HG02759 (cell line): ENCODE results near the gene YPEL5.
A peak's percentile ranks its signal among the peaks of the same experiment; 100 is the strongest.
"Not testable (repeated sequence)": the region's sequence is repeated elsewhere in the genome, so short reads cannot be mapped to it uniquely, and the experiment has no call there.

ENCODE experiments used
- ATAC-seq: cut with Tn5 transposase; IDR thresholded peaks from one replicate; pipeline ENCODE4 v1.9.1; 2021; ENCODE audit warnings: mild to moderate bottlenecking, moderate library complexity; ENCODE audit not compliant: unreplicated experiment

The YPEL5 gene

DNA sequence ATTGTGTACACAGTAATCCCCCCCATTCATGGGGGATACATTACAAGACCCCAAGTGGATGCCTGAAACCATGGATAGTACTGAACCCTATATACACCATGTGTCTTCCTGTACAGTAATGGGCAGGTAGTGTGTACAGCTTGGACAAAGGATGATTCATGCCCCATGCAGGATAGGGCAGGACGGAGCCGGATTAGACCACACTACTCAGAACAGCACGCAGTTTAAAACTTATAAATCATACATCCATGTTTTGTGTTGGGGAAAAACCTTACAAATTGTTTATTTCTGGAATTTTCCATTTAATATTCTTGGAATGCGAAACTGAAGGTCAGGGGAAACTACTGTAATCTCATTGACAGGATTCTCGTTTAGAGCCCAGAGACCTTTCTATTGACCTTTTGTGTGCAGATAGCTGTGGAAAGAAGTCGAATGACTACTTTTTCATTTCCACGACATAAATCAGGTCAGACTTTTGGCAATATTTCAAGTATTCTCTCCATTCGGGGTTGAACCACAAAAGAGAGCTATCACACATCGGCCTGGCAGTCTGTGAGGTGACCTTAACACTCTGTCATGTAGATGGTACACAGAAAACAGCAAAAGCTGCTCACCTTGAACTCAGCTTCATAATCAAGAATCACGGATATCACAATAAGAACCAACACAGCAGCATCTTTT lies 9.9 kb upstream of the YPEL5 start:
- no peak for ATAC-seq

DNA sequence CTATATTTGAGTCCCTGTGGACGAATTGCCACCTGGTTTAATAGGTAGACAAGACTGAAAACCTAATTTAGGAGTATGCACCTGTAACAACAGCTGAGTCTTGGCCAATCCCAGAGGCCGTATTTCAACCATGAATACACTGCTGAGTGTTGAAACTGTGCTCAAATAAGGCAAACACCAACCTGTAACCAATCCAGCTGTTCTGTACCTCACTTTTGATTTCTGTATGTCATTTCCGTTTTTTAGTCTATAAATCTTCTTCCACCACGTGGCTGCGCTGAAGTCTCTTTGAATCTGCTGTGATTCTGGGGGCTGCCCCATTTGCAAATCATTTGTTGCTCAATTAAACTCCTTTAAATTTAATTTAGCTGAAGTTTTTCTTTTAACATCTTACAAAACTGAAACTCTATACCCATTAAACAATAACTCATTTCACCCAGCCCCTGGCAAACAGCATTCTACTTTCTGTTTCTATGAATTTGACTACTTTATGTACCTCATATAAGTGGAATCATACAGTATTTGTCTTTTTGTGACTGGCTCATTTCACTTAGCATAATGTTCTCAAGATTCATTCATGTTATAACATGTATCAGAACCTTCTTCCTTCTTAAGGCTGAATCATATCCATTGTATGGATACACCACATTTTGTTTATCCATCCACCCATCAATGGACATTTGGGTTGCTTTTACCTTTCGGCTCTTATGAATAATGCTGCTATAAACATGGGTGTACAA lies 7.5 kb upstream of the YPEL5 start:
- ATAC-seq: peak; percentile 79

DNA sequence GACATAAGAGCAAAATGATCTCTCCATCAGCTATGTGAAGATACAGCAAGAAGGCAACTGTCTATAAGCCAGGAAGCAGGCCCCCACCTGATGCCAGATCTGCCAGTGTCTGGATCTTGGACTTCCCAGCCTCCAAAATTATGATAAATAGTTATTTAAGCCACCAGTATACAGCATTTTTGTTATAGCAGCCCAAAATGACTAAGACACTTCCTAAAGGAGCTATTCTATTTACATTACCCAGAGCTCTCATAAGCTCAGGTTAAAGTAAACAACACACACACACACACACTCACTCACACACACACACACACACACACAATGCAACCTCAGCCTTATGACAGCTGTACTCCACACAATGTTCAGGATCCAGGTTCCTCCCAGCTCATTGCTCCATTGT lies 5.7 kb upstream of the YPEL5 start:
- no peak for ATAC-seq

DNA sequence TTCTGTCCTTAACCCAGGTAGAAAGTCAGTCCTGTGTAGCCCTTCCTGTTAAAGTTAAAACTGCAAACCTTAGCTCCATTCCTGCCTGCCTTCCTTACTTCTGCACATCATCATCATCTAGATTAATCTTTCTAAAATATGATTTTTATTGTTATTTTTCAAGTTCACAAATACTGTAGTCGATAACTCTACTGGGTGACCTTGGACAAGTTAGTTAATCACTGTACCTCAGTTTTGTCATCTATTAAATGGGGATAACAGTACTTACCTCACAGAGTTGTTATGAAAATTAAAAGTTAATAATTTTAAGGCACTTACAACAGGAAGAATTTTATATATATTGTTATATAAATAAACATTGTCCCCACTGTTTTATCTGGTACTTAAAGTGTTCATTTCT lies 2.5 kb upstream of the YPEL5 start:
- no peak for ATAC-seq

DNA sequence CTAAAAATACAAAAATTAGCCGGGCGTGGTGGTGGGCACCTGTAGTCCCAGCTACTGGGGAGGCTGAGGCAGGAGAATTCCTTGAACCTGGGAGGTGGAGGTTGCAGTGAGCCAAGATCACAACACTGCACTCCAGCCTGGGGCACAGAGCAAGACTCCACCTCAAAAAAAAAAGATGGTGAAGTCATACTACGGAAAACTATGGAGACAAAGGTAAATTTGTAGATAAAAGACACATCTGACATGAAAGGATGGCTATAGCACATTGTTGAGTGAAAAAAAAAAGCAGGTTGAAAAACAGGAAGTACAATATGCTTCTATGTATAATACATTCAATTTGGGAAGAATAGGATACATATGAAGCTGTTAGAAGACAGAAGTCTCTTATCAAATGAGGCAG lies 1.9 kb upstream of the YPEL5 start:
- ATAC-seq: not testable (repeated sequence)

DNA sequence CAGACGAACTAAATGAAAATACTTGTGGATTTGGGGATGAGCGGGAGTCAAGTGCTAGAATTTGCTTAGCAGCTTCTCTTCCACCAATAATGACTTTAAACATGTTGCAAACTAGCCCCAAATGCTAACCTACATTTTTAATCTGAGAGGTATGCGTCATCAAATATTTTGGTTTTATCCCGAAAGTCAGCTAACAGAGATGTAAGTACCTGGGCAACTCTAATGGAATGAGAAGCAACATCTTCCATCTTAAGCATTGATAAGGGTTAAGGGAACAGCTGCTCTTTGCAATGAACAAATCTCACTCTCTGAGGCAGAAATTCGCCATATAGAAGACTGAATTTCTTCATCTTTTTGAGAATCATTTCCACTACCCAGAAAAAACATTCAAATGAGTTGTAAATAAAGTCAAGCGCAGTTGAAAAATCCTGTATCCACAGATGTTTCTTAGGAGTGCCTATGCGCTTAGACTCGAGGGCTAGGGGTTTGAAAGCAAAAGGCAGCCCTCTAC lies 926 bp upstream of the YPEL5 start:
- ATAC-seq: no peak

DNA sequence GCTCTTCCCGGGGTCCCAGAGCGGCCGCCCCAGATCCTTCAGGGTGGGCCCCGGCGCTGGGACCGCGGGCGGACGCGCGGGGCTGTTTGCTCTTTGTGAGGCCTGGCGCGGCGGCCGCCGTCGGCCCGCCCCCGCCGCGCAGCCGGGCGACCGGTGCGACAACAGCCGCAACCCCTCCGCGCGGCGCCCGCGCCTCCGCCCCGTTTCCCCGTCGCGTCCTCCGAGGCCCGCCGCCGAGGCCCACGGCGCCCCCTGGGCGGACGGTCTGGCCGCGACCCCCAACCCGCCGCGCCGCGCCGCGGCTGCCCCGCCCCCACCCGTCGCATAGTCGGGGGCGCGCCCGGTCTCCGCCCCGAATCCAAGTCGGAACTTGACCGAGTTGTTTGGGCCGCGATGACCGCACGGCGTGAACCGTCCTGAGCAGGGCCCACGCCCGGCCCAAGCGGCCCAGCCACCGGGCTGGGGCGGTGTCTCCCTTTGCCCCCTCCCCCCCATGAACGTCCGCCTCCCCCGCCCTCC lies 448 bp downstream of the YPEL5 start:
- peak; percentile 7 for ATAC-seq

DNA sequence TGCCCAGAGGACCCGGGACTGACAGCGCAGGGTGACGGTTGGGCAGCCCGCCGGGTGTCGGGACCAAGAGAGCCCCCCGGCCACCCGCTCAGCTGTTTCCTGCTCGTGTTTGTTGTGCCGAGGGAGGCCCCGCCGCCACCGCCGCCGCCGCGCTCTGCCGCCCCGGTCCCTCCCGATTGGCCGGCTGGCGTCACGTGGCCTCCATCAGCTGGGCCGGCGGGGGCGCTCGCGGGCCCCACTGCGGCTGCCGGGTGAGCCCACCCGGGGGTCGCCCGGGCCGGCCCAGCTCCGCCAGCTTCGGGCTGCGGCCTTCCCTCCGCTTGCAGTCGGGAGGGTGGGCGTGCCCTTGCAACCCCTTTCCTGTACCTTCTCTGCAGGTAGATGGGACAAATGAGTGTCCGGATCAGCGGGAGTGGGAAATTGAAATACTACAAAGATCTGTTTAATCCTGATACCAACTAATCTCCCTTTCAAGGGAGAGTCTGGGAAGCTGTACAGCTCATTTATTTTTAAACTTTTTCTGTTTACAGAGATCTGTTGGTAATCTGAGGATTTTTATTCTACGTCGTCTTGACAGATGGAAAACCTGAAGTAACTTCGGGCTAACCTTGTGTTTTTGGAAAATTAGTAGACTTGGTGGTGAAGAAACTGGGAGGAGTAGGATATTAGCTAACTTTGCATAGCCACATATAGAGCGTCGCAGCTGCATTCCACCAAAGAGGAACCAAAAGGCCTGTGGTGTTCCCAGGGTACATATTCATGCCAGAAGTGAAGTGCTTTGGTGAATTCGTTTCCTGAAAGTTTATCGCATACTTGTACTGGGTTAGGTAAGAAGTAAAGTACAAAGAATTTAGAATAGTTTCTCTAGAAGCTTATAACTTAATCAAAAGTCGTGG lies 1.2 kb downstream of the YPEL5 start:
- ATAC-seq: peak; percentile 26

DNA sequence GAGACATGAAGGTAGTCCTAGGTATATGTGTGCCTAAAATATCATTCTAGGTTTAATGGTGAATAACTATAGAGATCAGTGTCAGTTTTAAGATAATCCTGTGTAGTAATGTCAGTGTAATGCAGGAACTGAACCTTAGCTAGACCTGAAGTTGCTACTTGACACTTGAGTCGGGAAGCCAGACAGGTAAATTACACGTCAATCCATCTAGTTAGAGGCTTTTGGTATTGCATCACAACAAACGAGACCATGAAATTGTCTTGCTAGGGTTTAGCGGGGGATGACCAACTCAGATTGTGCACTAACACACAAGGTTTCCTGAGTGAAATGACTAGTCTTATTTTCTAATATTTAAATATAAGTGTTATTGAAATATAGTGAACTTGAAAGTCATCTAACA lies 2.0 kb downstream of the YPEL5 start:
- no peak for ATAC-seq

DNA sequence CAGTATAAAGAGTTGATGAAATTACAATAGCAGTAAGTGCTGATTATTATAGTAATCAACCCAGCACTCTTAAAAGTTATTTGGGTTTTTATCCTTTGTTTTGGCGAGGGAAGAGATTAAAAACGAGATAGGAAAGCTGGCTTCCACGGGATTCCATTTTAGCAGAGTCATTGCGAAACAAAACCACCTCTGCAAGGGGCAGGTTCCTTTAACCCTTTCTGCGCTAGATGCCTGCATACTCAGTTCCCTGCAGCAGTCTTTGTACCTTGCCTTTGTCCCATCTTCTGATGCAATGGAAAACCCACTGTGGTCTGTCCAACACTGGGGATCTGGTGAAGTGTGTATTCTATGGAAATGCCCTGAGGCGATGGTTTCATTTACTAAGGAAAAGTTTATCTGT lies 2.7 kb downstream of the YPEL5 start:
- ATAC-seq: no peak

DNA sequence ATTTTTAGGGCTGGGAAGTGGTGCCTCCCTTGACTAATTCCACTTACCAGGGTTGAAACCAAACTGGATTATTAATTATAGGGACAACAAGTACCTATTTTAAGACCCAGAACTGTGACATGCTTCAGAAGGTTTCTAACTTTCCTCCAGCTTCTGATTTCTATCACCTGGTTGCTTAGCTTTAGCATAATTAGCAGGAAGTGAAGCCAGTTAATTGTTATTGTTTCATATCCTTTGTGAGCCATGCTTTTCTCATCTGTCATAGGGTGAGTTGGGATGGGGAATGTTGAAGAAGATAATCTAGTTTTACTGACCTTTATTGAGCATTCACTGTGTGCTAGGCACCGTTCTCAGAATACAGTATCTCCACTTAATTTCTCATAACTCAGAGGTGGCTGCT lies 3.2 kb downstream of the YPEL5 start:
- no peak for ATAC-seq

DNA sequence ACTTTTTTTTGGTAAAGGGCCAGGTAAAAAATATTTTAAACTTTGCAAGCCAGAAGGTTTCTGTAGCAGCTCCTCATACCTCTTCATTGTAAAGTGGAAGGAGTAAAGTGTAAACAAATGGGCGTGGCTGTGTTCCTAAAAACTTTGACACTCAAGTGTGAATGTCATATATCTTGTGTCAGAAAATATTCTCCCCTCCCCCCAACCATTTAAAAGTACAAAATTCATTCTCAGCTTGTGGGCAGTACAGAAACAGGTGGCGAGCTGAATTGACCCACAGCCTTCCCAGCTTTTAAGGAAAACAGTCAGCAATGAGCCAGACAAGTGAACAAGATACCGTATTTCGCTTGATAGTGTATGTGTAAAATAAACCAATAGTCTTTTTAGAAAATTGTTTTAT lies 4.0 kb downstream of the YPEL5 start:
- ATAC-seq: no peak

DNA sequence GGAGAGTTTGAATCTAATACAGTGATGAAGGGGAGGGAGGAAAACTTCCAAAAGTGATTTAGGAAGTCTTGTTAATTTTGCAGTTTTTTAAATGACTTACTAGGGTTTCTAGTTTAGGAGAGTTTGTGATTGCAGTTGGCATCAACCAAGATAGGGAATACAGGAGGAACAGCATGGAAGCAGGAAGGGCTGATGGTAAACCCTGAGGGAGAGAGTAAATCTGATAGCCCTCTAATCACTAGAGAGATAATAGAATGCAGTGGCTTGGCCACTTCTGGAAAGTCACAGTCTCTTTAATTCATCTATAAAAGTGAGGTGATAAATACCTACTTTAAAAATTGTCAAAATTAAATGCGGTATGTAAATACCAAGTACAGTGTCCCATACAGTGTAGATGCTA lies 5.6 kb downstream of the YPEL5 start:
- no peak for ATAC-seq

DNA sequence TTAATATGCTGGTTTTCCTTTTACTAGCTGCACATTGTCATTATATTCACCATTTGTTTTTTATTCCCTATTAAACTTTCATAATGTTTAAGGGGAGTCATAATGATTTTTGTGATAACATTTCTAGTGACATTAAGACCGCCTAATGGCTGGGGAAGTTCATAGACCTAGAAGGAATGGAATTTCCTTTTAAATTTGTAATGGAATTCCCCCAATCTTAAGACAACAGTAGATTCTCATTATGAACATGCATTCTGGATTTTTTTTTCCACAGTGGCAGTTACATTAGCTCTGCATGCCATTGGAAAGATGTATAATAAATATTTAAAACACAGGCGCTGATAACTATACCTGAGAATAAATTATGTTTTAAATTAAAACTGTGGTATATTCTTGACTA lies 8.4 kb downstream of the YPEL5 start:
- no peak for ATAC-seq

DNA sequence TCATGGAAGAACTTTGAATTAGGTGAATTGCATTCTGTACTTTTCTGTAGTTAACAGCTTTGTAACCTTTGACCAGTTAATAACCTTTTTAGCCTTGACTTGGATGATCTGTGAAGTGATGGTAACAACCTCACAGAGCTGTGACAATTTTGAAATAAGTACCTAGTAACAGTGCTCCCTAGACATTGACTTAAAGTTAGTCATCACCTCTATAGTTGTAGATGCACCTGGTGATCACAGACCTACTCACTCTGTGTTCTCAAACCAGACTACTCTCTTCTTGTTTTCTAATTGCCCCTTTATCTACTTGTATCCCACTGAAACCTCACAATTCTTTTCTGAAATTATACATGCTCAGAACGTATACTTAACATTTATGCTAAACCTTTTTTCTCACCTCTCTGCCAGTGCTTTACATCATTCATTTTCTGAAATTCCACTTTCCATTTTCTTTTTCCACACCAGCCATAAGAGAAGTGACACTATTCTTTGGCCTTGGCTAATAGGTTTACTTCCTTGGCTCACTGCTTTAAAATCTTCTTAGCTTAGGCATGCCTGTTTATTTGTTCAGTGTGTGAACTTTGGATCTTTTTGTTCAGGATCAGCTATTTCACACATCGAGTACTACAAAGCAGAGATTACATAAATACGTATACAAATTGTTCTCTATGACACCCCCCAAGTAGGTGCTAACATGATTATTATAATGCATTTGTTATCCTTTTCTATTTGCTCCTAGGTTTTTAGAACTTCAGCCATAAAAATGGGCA lies 9.3 kb downstream of the YPEL5 start:
- ATAC-seq: no peak

DNA sequence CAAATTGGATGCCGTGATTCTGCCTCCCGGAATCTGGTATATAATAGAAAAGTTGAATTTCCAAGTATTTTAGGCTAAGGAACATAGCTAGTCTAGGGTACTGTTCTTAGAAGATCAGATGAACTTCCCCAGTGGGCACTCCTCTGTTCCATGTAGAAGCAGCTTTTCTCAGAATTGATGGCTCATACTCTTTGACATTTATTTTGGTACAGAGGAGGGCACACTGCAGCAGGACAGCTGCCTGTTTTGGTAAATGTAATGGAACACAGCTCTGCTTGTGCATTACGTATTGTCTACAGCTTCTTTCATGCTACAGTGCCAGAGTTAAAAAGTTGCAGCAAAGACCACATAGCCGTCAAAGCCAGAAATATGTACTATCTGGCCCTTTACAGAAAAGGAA lies 10.8 kb downstream of the YPEL5 start:
- no peak for ATAC-seq

DNA sequence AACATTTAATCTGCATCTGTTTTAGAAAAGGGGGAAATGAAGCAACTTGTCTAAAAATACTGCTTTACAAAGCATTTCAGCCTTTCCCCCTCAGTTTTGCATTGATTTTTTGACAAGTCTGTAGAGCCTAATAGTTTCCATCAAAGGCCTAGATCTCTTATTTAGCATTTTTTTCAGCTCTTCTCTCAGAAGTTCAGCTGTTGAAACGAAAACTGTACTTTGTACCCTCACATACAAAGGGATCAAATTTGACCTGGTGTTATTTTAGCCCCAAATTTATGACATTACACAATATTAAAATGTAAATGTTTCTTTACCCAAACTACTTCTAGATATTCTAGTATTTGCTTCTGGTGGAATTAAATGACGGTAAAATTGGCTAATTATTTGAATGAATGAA lies 13.0 kb downstream of the YPEL5 start:
- ATAC-seq: no peak

DNA sequence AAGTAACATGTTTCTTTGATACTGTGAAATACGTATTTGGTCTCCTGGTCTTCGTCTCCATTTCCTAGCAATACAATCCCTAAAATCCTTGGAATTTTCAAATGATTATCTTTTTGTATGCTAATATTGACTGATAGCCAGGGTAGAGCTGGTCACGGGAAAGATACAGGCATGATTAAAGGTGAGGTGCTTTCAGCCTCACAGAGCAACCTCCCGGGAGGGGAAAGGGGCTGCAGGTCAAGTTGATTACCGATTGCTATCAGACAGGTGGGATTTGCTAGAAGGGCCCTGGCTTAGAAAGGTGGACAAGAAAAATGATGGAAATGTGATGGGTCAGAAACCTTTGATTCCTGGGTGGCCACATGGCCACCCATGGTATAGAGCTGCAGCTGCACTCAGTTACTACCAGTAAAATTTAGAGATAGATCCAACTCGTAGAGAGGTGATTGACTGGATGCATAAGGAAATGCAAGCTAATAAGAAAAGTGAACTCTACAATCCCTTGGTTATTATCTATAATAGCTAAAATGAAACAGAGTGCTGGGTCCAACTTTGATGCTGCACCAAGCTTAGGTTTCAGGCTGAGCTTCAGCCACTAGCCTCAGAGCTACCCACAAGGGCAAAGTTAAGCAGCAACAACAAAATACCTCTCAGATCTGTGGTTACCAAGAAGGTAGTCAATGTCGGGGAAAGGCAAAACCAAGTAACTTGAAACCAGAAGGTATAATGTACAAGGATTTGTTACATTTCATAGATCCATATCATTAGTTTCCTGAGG lies 15.3 kb downstream of the YPEL5 start:
- no peak for ATAC-seq

DNA sequence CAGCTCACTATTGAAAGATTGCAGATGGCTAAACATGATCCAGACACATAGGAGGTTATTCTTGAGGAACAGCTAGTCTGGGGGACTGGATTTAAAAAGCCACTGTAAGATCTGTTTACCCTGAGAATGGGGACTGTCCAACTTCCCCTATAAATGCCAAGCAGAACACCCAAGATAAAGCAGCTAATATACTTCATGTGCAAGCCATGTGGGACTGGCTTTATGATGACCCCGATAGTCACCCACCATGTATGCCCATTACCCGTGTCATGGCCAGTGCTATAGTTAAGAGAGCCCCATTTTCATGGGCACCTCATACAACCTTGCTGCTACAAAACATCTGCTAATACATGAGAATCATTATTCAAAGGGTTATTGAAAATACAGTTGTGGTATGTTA lies 16.0 kb downstream of the YPEL5 start:
- no peak for ATAC-seq
